GM12878 (cell line): Measurements from ENCODE around the gene CENPH. TPM values are rescaled to one million over a fixed set of nuclear protein-coding genes. Genes with fewer than 3 reads are reported as not detected.
"Not testable (repeated sequence)": the region's sequence is repeated elsewhere in the genome, so short reads cannot be mapped to it uniquely, and the experiment has no call there.

Source experiments
- ATAC-seq: fragments of 200-7000 bp; cut with Tn5 transposase; 3 replicates; pipeline ENCODE4 v1.9.1; 2020; ENCODE audit warnings: mild to moderate bottlenecking, moderate library complexity
- BruUV-seq: library from RNA; stranded (reverse); fragments of 400-500 nt; replicated peaks from 2 replicates; lab custom pipeline; 2021; lab: Mats Ljungman, UMichigan
- CTCF ChIA-PET: fragments of 300-600 bp; sonication (Branson Sonifier 250); formaldehyde crosslinking; extraction: SDS; loops from one replicate; lab custom pipeline; 2021; ENCODE audit warnings: inconsistent platforms; lab: Yijun Ruan, JAX
- POLR2A ChIA-PET: fragments of 350-600 bp; formaldehyde crosslinking; extraction: SDS; loops from one replicate; lab custom pipeline; 2021; ENCODE audit warnings: inconsistent platforms; lab: Charles Lee
- RAD21 ChIA-PET: fragments of 300-600 bp; sonication (Branson Sonifier 250); formaldehyde crosslinking; loops from one replicate; lab custom pipeline; 2023; ENCODE audit warnings: antibody characterized with exemption; ENCODE audit not compliant: unreplicated experiment; lab: Charles Lee
- SMC1A ChIA-PET: fragments of 300-600 bp; sonication (Branson Sonifier 250); formaldehyde crosslinking; loops from one replicate; lab custom pipeline; 2023; ENCODE audit not compliant: unreplicated experiment, uncharacterized antibody; lab: Charles Lee
- DNase-seq: peaks from one replicate; pipeline ENCODE4 v3.0.0-alpha.2; 2011; ENCODE audit warnings: low read depth, low spot score
- FAIRE-seq: peaks from 3 replicates; lab custom pipeline; 2011; peaks lifted over from hg19 to GRCh38; lab: Jason Lieb, UNC
- H2AFZ ChIP-seq: 2 replicates; pipeline ENCODE4 v1.6.0; 2011; ENCODE audit warnings: low read depth, low read length, control low read depth; ENCODE audit not compliant: control insufficient read depth
- H3K27ac ChIP-seq: 2 replicates; pipeline ENCODE4 v1.5.1; 2011; ENCODE audit warnings: control low read depth; ENCODE audit not compliant: control insufficient read depth, insufficient read depth
- H3K27me3 ChIP-seq, 2 experiments: replicated peaks in 1 of 2; 2 replicates each; pipeline versions ENCODE4 v1.6.0 to v1.6.1; 2011; ENCODE audit warnings: low read length in 1 of 2; ENCODE audit not compliant: control insufficient read depth in 2 of 2, insufficient read depth in 2 of 2
- H3K36me3 ChIP-seq, 2 experiments: 2 replicates each; pipeline ENCODE4 v1.5.1; 2011; ENCODE audit warnings: low read length in 1 of 2; ENCODE audit not compliant: control insufficient read depth in 2 of 2, insufficient read depth in 2 of 2
- H3K4me1 ChIP-seq: 2 replicates; pipeline ENCODE4 v1.6.1; 2011; ENCODE audit warnings: mild to moderate bottlenecking, low read length, moderate library complexity, mixed read lengths; ENCODE audit not compliant: control insufficient read depth, insufficient read depth
- H3K4me2 ChIP-seq: 2 replicates; pipeline ENCODE4 v1.6.0; 2011; ENCODE audit warnings: control low read depth; ENCODE audit not compliant: control insufficient read depth, insufficient read depth
- H3K4me3 ChIP-seq: fragments of 200-600 bp; sonication (generic); 2 replicates; pipeline ENCODE4 v1.5.1; 2016
- H3K79me2 ChIP-seq: 2 replicates; pipeline ENCODE4 v1.6.0; 2011; ENCODE audit warnings: low read length; ENCODE audit not compliant: control insufficient read depth, insufficient read depth
- H3K9ac ChIP-seq: 2 replicates; pipeline ENCODE4 v1.8.0; 2011; ENCODE audit warnings: low read length, control low read depth, mixed read lengths; ENCODE audit not compliant: control insufficient read depth, insufficient read depth
- H3K9me3 ChIP-seq: replicated peaks from 3 replicates; pipeline ENCODE4 v1.5.1; 2011; ENCODE audit warnings: mild to moderate bottlenecking, low read length; ENCODE audit not compliant: control insufficient read depth, insufficient read depth
- H4K20me1 ChIP-seq: 2 replicates; pipeline ENCODE4 v1.6.0; 2011; ENCODE audit not compliant: control insufficient read depth, insufficient read depth
- BRCA1 ChIP-seq: IDR thresholded peaks from 2 replicates; pipeline ENCODE4 v1.6.1; 2011; ENCODE audit warnings: low read depth, low read length, improper control_type of control experiment
- ESRRA ChIP-seq: IDR thresholded peaks from 2 replicates; pipeline ENCODE4 v1.6.1; 2012; ENCODE audit warnings: mild to moderate bottlenecking, low read length, improper control_type of control experiment
- SREBF1 ChIP-seq: IDR thresholded peaks from 2 replicates; pipeline ENCODE4 v1.6.1; 2012; ENCODE audit warnings: mild to moderate bottlenecking, low read length
- WGBS: methylation state at CpG from one replicate; pipeline ENCODE4 v1.1.6; 2016; ENCODE audit warnings: low lambda C conversion rate; ENCODE audit not compliant: insufficient replicate concordance, insufficient coverage; ENCODE audit errors: missing lambda C conversion rate; 5-methylcytosine and 5-hydroxymethylcytosine counted together
- in situ Hi-C: fragments of 300-500 bp; cut with MboI; formaldehyde crosslinking; loops from 9 replicates; pipeline ENCODE4 v1.14.3; 2018; ENCODE audit warnings: mixed read lengths
- intact Hi-C: fragments of 100-400 bp; cut with micrococcal nuclease; formaldehyde crosslinking; loops from one replicate; pipeline ENCODE4 v1.14.2; 2022; ENCODE audit not compliant: unreplicated experiment
- polyA plus RNA-seq, 11 experiments: library from polyadenylated mRNA; depleted of rRNA in 4 of 11; unstranded in 6 of 11; stranded (reverse) in 5 of 11; fragments of >200 nt; fragmentation: Nextera tagmentation in 4 of 11; fragmentation: Illumina TruSeq in 1 of 11; extraction: Ambion mirVana in 4 of 11; extraction: Trizol in 1 of 11; gene quantifications; 1 replicate in 1 of 11; 2 replicates in 10 of 11; pipeline versions ENCODE4 v1.2.1 to v1.2.3, GENCODE V29; 2011 to 2016; ENCODE audit warnings: inconsistent platforms in 2 of 11, missing spikeins in 2 of 11, low read depth in 1 of 11
- total RNA-seq, 4 experiments: library from RNA; depleted of rRNA in 3 of 4; stranded (reverse); fragments of >200 nt in 3 of 4; fragmentation: Illumina TruSeq in 1 of 4; extraction: Trizol in 1 of 4; gene quantifications; 2 replicates each; pipeline versions ENCODE4 v1.2.1 to v1.2.3, GENCODE V29; 2013 to 2021
- TF ChIP-seq, protein P1 (sequence below): fragments of 450-650 bp; IDR thresholded peaks from 2 replicates; pipeline ENCODE4 v1.6.1; 2016; ENCODE audit warnings: mild to moderate bottlenecking, moderate library complexity, borderline replicate concordance
- TF ChIP-seq, protein P2 (sequence below): fragments of 450-650 bp; IDR thresholded peaks from 2 replicates; pipeline ENCODE4 v1.6.1; 2017; ENCODE audit warnings: mild to moderate bottlenecking, low read depth, inconsistent platforms; ENCODE audit not compliant: poor library complexity, severe bottlenecking

CENPH gene
- total and polyA plus RNA-seq, 10 of the 15 experiments (the other 5 are each of a cell fraction or from before 2014, with no cell fraction given): 7.3 to 65.6 (median 45.9) TPM

DNA sequence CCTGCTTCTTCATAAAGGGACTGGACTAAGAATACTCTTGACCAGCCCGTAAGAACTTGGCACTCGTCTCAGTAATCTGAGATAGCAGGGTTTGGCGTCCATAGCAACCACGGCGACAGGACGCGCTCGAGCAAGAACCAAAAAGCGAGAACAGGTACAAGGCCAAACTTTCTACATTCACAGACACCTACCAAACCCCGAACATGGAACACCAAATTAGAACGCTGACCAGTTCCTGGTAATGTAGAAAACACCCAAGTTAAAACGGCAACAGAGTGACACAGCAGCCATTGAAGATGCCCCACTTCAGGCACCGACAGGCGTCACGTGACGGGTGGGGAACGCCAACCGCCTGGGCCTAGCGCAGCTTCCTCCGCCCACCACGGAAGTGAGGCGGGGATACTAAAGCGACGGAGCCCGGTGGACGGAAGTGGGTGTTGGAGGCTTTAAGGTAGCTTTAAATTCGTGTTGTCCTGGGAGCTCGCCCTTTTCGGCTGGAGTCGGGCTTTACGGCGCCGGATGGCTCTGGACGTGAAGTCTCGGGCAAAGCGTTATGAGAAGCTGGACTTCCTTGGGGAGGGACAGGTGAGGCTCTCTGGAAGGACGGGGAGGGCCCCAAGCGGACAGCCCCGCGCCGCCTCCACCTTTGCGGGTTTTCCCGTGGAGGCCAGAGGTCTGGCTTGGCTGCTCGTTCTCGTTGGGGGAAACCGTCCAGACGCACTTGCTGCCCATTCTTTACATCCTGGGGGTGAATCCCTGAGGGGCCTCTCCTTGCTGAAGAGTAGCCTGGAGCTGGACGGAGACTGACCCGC is 45.3 kb downstream of the CENPH start, which contains the start of gene CDK7 (continued):
- TF ChIP-seq, protein P1, sequence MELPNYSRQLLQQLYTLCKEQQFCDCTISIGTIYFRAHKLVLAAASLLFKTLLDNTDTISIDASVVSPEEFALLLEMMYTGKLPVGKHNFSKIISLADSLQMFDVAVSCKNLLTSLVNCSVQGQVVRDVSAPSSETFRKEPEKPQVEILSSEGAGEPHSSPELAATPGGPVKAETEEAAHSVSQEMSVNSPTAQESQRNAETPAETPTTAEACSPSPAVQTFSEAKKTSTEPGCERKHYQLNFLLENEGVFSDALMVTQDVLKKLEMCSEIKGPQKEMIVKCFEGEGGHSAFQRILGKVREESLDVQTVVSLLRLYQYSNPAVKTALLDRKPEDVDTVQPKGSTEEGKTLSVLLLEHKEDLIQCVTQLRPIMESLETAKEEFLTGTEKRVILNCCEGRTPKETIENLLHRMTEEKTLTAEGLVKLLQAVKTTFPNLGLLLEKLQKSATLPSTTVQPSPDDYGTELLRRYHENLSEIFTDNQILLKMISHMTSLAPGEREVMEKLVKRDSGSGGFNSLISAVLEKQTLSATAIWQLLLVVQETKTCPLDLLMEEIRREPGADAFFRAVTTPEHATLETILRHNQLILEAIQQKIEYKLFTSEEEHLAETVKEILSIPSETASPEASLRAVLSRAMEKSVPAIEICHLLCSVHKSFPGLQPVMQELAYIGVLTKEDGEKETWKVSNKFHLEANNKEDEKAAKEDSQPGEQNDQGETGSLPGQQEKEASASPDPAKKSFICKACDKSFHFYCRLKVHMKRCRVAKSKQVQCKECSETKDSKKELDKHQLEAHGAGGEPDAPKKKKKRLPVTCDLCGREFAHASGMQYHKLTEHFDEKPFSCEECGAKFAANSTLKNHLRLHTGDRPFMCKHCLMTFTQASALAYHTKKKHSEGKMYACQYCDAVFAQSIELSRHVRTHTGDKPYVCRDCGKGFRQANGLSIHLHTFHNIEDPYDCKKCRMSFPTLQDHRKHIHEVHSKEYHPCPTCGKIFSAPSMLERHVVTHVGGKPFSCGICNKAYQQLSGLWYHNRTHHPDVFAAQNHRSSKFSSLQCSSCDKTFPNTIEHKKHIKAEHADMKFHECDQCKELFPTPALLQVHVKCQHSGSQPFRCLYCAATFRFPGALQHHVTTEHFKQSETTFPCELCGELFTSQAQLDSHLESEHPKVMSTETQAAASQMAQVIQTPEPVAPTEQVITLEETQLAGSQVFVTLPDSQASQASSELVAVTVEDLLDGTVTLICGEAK: peak; percentile 91
- TF ChIP-seq ESRRA (no peak), SREBF1 (no peak), BRCA1 (no peak)
- TF ChIP-seq, protein P2, sequence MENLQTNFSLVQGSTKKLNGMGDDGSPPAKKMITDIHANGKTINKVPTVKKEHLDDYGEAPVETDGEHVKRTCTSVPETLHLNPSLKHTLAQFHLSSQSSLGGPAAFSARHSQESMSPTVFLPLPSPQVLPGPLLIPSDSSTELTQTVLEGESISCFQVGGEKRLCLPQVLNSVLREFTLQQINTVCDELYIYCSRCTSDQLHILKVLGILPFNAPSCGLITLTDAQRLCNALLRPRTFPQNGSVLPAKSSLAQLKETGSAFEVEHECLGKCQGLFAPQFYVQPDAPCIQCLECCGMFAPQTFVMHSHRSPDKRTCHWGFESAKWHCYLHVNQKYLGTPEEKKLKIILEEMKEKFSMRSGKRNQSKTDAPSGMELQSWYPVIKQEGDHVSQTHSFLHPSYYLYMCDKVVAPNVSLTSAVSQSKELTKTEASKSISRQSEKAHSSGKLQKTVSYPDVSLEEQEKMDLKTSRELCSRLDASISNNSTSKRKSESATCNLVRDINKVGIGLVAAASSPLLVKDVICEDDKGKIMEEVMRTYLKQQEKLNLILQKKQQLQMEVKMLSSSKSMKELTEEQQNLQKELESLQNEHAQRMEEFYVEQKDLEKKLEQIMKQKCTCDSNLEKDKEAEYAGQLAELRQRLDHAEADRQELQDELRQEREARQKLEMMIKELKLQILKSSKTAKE: no peak

DNA sequence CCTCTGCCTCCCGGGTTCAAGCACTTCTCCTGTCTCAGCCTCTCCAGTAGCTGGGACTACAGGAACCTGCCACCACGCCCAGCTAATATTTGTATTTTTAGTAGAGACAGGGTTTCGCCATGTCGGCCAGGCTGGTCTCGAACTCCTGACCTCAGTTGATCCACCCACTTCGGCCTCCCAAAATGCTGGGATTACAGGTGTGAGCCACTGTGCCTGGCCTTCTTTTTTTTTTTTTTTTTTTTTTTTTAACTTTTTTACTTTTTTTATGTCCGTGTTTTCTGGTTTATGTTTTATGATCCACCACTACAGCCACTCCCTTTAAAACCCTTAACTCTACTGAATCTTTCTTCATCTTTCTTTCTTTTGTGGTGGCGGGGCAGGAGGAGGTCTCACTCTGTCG is 47.4 kb downstream of the CENPH start:
- 98% methylated on average over 9 of the region's 9 CpGs for WGBS
- ChIA-PET POLR2A (interaction anchor here (0.7 to 1.5 kb wide), 4 partner anchors 16 to 135 kb away, joined by 3 to 7 read pairs (median 4); a partner anchor contains a TSS), SMC1A (interaction anchor here (1.1 kb wide), 1 partner anchor 135 kb away, joined by 3 read pairs; no protein-coding TSS in a partner anchor), CTCF (interaction anchor here (0.6 to 1.1 kb wide), 2 partner anchors 12 to 67 kb away, joined by 4 read pairs; no protein-coding TSS in a partner anchor), RAD21 (interaction anchor here (0.7 kb wide), 1 partner anchor 70 kb away, joined by 3 read pairs; the partner anchor contains the start of gene CCNB1)
- ATAC-seq, H3K36me3 ChIP-seq, H3K4me1 ChIP-seq, H3K27ac ChIP-seq, H3K9me3 ChIP-seq, H2AFZ ChIP-seq, BruUV-seq, H3K9ac ChIP-seq, H3K27me3 ChIP-seq, in situ Hi-C loops, FAIRE-seq, H4K20me1 ChIP-seq, DNase-seq: not testable (repeated sequence)
- peak overlapping the region; percentile 35; the same call in 1 of the 2 replicates for H3K4me3 ChIP-seq
- H3K79me2 ChIP-seq: peaks cover 24% of the 10 kb centered on the region
- H3K4me2 ChIP-seq: peak overlapping the region; percentile 59; the same call in 1 of the 2 replicates
- intact Hi-C loops: loop anchor here (5.0 to 10.0 kb wide), 2 partner anchors 128 to 144 kb away; partner anchors contain the start of genes AK6, RAD17, SLC30A5 and TAF9
